ENCODE measurements around the gene TEN1.
A peak's percentile ranks its signal among the peaks of the same experiment; 100 is the strongest.
"Not testable (repeated sequence)": the region's sequence is repeated elsewhere in the genome, so short reads cannot be mapped to it uniquely, and the experiment has no call there.

The TEN1 gene

GRCh38 chr17:76032073-76032779 is 53.2 kb downstream of the TEN1 start:
- DNase-seq = no peak

GRCh38 chr17:76032780-76033108 is 53.7 kb downstream of the TEN1 start:
- no peak for DNase-seq

- DNase-seq = no peak
Measured at GRCh38 chr17:76033139-76033538, 54.1 kb downstream of the TEN1 start.

GRCh38 chr17:76034428-76035350 is 55.6 kb downstream of the TEN1 start:
- no peak for DNase-seq

GRCh38 chr17:76036497-76037261 is 57.6 kb downstream of the TEN1 start:
- DNase-seq = no peak

- no peak for DNase-seq
Measured at GRCh38 chr17:76038050-76038449, 59.0 kb downstream of the TEN1 start.

GRCh38 chr17:76039121-76039520 is 60.1 kb downstream of the TEN1 start:
- no peak for DNase-seq

GRCh38 chr17:76040376-76040775 is 61.3 kb downstream of the TEN1 start:
- no peak for DNase-seq

GRCh38 chr17:76042868-76043267 is 63.8 kb downstream of the TEN1 start:
- DNase-seq = not testable (repeated sequence)

- not testable (repeated sequence) for DNase-seq
Measured at GRCh38 chr17:76044475-76045007, 65.5 kb downstream of the TEN1 start.

- peak in 1 of 3 donors; percentile 8 for DNase-seq
Measured at GRCh38 chr17:76046064-76046463, 67.0 kb downstream of the TEN1 start.

GRCh38 chr17:76048025-76048605 is 69.1 kb downstream of the TEN1 start:
- no peak for DNase-seq

- no peak for DNase-seq
Measured at GRCh38 chr17:76048711-76049110, 69.7 kb downstream of the TEN1 start.

- no peak for DNase-seq
Measured at GRCh38 chr17:76049239-76049638, 70.2 kb downstream of the TEN1 start.

- peak in 1 of 3 donors; percentile 35 for DNase-seq
Measured at GRCh38 chr17:76049836-76050537, 70.9 kb downstream of the TEN1 start.

Measured in suppressor macrophage treated with lipopolysaccharide for 1 hour (primary cell).